HCT116 (cell line): ENCODE measurements around the gene ZNF534. TPM values are rescaled to one million over a fixed set of nuclear protein-coding genes. Genes with fewer than 3 reads are reported as not detected.
"Not testable (repeated sequence)": the region's sequence is repeated elsewhere in the genome, so short reads cannot be mapped to it uniquely, and the experiment has no call there.

Experiments
- ATAC-seq: fragments of 200-7000 bp; cut with Tn5 transposase; 2 replicates; pipeline ENCODE4 v1.9.1; 2020; ENCODE audit warnings: mild to moderate bottlenecking, moderate library complexity
- BruUV-seq: library from RNA; stranded (reverse); fragments of 400-500 nt; replicated peaks from 2 replicates; lab custom pipeline; 2021; lab: Mats Ljungman, UMichigan
- CTCF ChIA-PET: fragments of 300-600 bp; sonication (Branson Sonifier 250); formaldehyde crosslinking; loops from one replicate; lab custom pipeline; 2021; ENCODE audit warnings: antibody characterized with exemption; lab: Charles Lee
- POLR2A ChIA-PET: fragments of 300-600, 350-600 bp; sonication (Branson Sonifier 250); formaldehyde crosslinking; loops from one replicate; lab custom pipeline; 2021; ENCODE audit warnings: antibody characterized with exemption; lab: Charles Lee
- RAD21 ChIA-PET, 2 experiments: fragments of 300-600 bp; sonication (Branson Sonifier 250); formaldehyde crosslinking; loops; one replicate each; lab custom pipeline; 2023; ENCODE audit warnings: low total read pairs in 2 of 2; ENCODE audit not compliant: uncharacterized antibody in 2 of 2, unreplicated experiment in 2 of 2, low non-redundant PET in 1 of 2; lab: Charles Lee
- DNase-seq: peaks from one replicate; pipeline ENCODE4 v3.0.0-alpha.2; 2010; ENCODE audit warnings: low read depth, low spot score
- H2AFZ ChIP-seq: fragments of 200-600 bp; shearing (Covaris generic), sonication (generic); 2 replicates; pipeline ENCODE4 v1.6.1; 2017; ENCODE audit warnings: low read depth, mixed run types, mixed read lengths, antibody characterized with exemption, low read length; ENCODE audit not compliant: poor library complexity, severe bottlenecking
- H3K27ac ChIP-seq: 2 replicates; pipeline ENCODE4 v1.5.1; 2012; ENCODE audit warnings: low read depth, low read length
- H3K27me3 ChIP-seq: fragments of 200-600 bp; sonication (generic); 2 replicates; pipeline ENCODE4 v1.6.1; 2016; ENCODE audit warnings: mixed run types, low read length, mixed read lengths; ENCODE audit not compliant: insufficient read depth
- H3K36me3 ChIP-seq, 2 experiments: fragments of 200-500 bp in 1 of 2; fragments of 200-600 bp in 1 of 2; sonication (Bioruptor generic) in 1 of 2; sonication (generic) in 1 of 2; 2 replicates each; pipeline versions ENCODE4 v1.5.1 to v1.6.1; 2014 to 2016; ENCODE audit warnings: low read length in 2 of 2, inconsistent platforms in 1 of 2, mixed read lengths in 1 of 2, mixed run types in 1 of 2; ENCODE audit not compliant: insufficient read depth in 2 of 2, control insufficient read depth in 1 of 2
- H3K4me1 ChIP-seq, 2 experiments: fragments of 200-600 bp in 1 of 2; sonication (generic) in 1 of 2; 2 replicates each; pipeline versions ENCODE4 v1.5.1 to v1.6.1; 2012 to 2017; ENCODE audit warnings: low read length in 2 of 2, inconsistent platforms in 1 of 2, mild to moderate bottlenecking in 1 of 2, mixed read lengths in 1 of 2, mixed run types in 1 of 2, moderate library complexity in 1 of 2; ENCODE audit not compliant: insufficient read depth in 2 of 2, control insufficient read depth in 1 of 2
- H3K4me2 ChIP-seq: fragments of 200-600 bp; sonication (generic); 2 replicates; pipeline ENCODE4 v1.6.1; 2017; ENCODE audit warnings: mixed run types, low read length, mixed read lengths
- H3K4me3 ChIP-seq, 2 experiments: fragments of 200-600 bp in 1 of 2; sonication (generic) in 1 of 2; replicated peaks in 1 of 2; 2 replicates each; pipeline ENCODE4 v1.5.1; 2011 to 2016; ENCODE audit warnings: low read length in 2 of 2, control low read depth in 1 of 2, low read depth in 1 of 2, mild to moderate bottlenecking in 1 of 2, mixed read lengths in 1 of 2, mixed run types in 1 of 2
- H3K79me2 ChIP-seq: fragments of 200-600 bp; sonication (generic); 2 replicates; pipeline ENCODE4 v1.6.1; 2017; ENCODE audit warnings: mild to moderate bottlenecking, mixed run types, low read length, moderate library complexity, mixed read lengths; ENCODE audit not compliant: insufficient read depth
- H3K9ac ChIP-seq: fragments of 200-600 bp; sonication (generic); 2 replicates; pipeline ENCODE4 v1.6.1; 2016; ENCODE audit warnings: low read length, mixed read lengths
- H3K9me2 ChIP-seq: fragments of 200-600 bp; sonication (generic), shearing (Covaris generic); 2 replicates; pipeline ENCODE4 v1.6.1; 2017; ENCODE audit warnings: mixed run types, mild to moderate bottlenecking, moderate library complexity; ENCODE audit not compliant: insufficient read depth
- H3K9me3 ChIP-seq, 2 experiments: fragments of 200-500 bp in 1 of 2; fragments of 200-600 bp in 1 of 2; sonication (Bioruptor generic) in 1 of 2; sonication (generic) in 1 of 2; 2 replicates each; pipeline ENCODE4 v1.6.1; 2014 to 2017; ENCODE audit warnings: low read length in 2 of 2, mixed read lengths in 2 of 2, inconsistent platforms in 1 of 2, low read depth in 1 of 2, mild to moderate bottlenecking in 1 of 2, mixed run types in 1 of 2, moderate library complexity in 1 of 2; ENCODE audit not compliant: control insufficient read depth in 1 of 2, insufficient read depth in 1 of 2
- H4K20me1 ChIP-seq: fragments of 200-600 bp; sonication (generic), shearing (Covaris generic); 2 replicates; pipeline ENCODE4 v1.6.1; 2017; ENCODE audit warnings: mixed run types, mild to moderate bottlenecking, moderate library complexity; ENCODE audit not compliant: insufficient read depth
- ELF1 ChIP-seq: IDR thresholded peaks from 2 replicates; pipeline ENCODE4 v1.6.1; 2012; ENCODE audit warnings: low read depth, borderline replicate concordance
- EZH2phosphoT487 ChIP-seq: fragments of 200-600 bp; IDR thresholded peaks from 2 replicates; pipeline ENCODE4 v1.6.1; 2018; ENCODE audit warnings: antibody characterized with exemption, borderline replicate concordance
- RAD21 ChIP-seq: IDR thresholded peaks from 2 replicates; pipeline ENCODE4 v1.6.1; 2012; ENCODE audit warnings: low read depth, mild to moderate bottlenecking
- TCF7L2 ChIP-seq: IDR thresholded peaks from 2 replicates; pipeline ENCODE4 v1.7.0; 2011; ENCODE audit warnings: borderline replicate concordance, inconsistent platforms; ENCODE audit not compliant: insufficient read depth, insufficient read length; ENCODE audit errors: extremely low read depth
- YY1 ChIP-seq: IDR thresholded peaks from 2 replicates; pipeline ENCODE4 v1.6.1; 2011; ENCODE audit warnings: low read length, low read depth, moderate library complexity, mild to moderate bottlenecking; ENCODE audit not compliant: insufficient replicate concordance; ENCODE audit errors: extremely low read depth
- ZNF274 ChIP-seq: fragments of 200-500 bp; sonication (Bioruptor generic); IDR thresholded peaks from 2 replicates; pipeline ENCODE4 v1.6.1; 2014; ENCODE audit warnings: mild to moderate bottlenecking, low read depth, low read length, inconsistent platforms
- intact Hi-C: fragments of 100-400 bp; cut with micrococcal nuclease; formaldehyde crosslinking; loops from 2 replicates; pipeline ENCODE4 v1.10.0; 2022
- total RNA-seq: library from RNA; stranded (reverse); gene quantifications from one replicate; pipeline ENCODE4 v1.2.1, GENCODE V29; 2021; ENCODE audit not compliant: unreplicated experiment

The ZNF534 gene
- total RNA-seq, 1 experiment from 2014 or later, result not detected

GRCh38 chr19:52474351-52475127 is 45.6 kb downstream of the ZNF534 start:
- ATAC-seq (no peak), DNase-seq (no peak)
- H3K9me2 ChIP-seq, result no peaks in the 10 kb centered on the region
- CTCF ChIA-PET, result no interaction called here
- no peak overlapping the region for H3K4me2 ChIP-seq
- H3K36me3 ChIP-seq, result no peaks in the 10 kb centered on the region
- H3K27me3 ChIP-seq, result no peaks in the 10 kb centered on the region
- H3K27ac ChIP-seq, result no peak overlapping the region
- intact Hi-C loops, result no loop called here
- H3K4me3 ChIP-seq, result no peak overlapping the region
- no peak overlapping the region for H3K9ac ChIP-seq
- H3K4me1 ChIP-seq, result no peaks in the 10 kb centered on the region
- BruUV-seq, result no TSS peak
- POLR2A ChIA-PET, result no interaction called here
- H3K9me3 ChIP-seq, result peaks cover 54 to 57% of the 10 kb centered on the region in 2 experiments
- no peaks in the 10 kb centered on the region for H3K79me2 ChIP-seq
- no peak overlapping the region for H2AFZ ChIP-seq
- RAD21 ChIA-PET, result no interaction called here
- TF ChIP-seq EZH2phosphoT487 (no peak), TCF7L2 (no peak), YY1 (no peak), RAD21 (no peak), ZNF274 (peak; percentile 84), ELF1 (no peak)
- H4K20me1 ChIP-seq, result no peaks in the 10 kb centered on the region

- ATAC-seq, H3K9me3 ChIP-seq, H2AFZ ChIP-seq, H3K4me3 ChIP-seq, H3K79me2 ChIP-seq, H3K27me3 ChIP-seq, H3K4me2 ChIP-seq, H3K27ac ChIP-seq, H3K36me3 ChIP-seq, intact Hi-C loops, CTCF ChIA-PET, POLR2A ChIA-PET, DNase-seq, BruUV-seq, H3K9me2 ChIP-seq, H3K9ac ChIP-seq, RAD21 ChIA-PET, H3K4me1 ChIP-seq, H4K20me1 ChIP-seq: not testable (repeated sequence)
These were observed 55.3 kb downstream of the ZNF534 start for GRCh38 chr19:52484111-52484743.

GRCh38 chr19:52485064-52485463 is 56.1 kb downstream of the ZNF534 start:
- H2AFZ ChIP-seq, H3K9me2 ChIP-seq, DNase-seq, BruUV-seq, H3K4me1 ChIP-seq, H3K9me3 ChIP-seq, intact Hi-C loops, H3K4me3 ChIP-seq, H3K4me2 ChIP-seq, POLR2A ChIA-PET, H4K20me1 ChIP-seq, H3K27me3 ChIP-seq, H3K27ac ChIP-seq, RAD21 ChIA-PET, H3K36me3 ChIP-seq, H3K79me2 ChIP-seq, ATAC-seq, CTCF ChIA-PET, H3K9ac ChIP-seq: not testable (repeated sequence)
